ENCODE results near the gene ABI3BP. TPM values are rescaled to one million over a fixed set of nuclear protein-coding genes. Genes with fewer than 3 reads are reported as not detected.

The ABI3BP gene
- total and polyA plus RNA-seq, 4 donors: 1.9 to 4.2 (median 2.4) TPM

- TF ChIP-seq REST (IDR thresholded peaks at IDR 0.05) (no peak), FOXA2 (IDR thresholded peaks at IDR 0.05) (no peak), HNF4A (conservative IDR thresholded peaks at IDR 0.05) (no peak), SP1 (IDR thresholded peaks at IDR 0.05) (no peak), FOXA1 (IDR thresholded peaks at IDR 0.05) (no peak)
These were observed 94.5 kb downstream of the ABI3BP start (continued) for GRCh38 chr3:100898681-100899080.

DNA sequence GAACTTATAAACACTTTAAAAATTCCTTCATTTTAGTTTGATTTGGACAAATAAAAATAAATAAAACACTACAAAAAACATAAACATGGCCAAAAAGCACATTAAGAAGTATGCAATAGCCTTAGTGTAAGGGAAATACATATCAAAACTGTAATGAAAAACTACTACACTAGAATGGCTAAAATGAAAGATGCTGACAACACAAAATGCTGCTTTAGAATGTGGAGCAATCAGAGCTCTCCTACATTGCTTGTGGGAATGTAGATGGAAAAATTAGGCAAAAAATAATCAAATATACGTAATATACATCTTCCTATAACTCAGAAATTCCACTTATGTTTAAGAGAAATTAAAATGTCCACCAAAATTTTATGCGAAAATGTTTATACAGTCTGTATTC lies 96.2 kb downstream of the ABI3BP start:
- Histone ChIP-seq H3K4me1 (ENCODE audit: control insufficient read depth in 4 of 4, insufficient read depth in 4 of 4, low read length in 3 of 4) (no peaks in the 10 kb centered on the region), H3K9me3 (ENCODE audit: control insufficient read depth in 4 of 4, low read length in 3 of 4) (no peaks in the 10 kb centered on the region), H3K36me3 (ENCODE audit: control insufficient read depth in 4 of 4, insufficient read depth in 3 of 4, low read depth in 1 of 4, low read length in 3 of 4) (no peaks in the 10 kb centered on the region), H3K27ac (ENCODE audit: low read depth in 1 of 2, low read length in 2 of 2) (no peak overlapping the region), H3K4me3 (ENCODE audit: low read depth in 1 of 3, low read length in 3 of 3) (no peak overlapping the region), H3K9ac (ENCODE audit: low read depth in 1 of 2, low read length in 2 of 2) (no peak overlapping the region), H3K27me3 (ENCODE audit: control insufficient read depth in 4 of 4, insufficient read depth in 4 of 4, low read length in 3 of 4) (no peaks in the 10 kb centered on the region)
- DNase-seq (ENCODE audit: low spot score): no peak
- WGBS: 48% methylated on average over 2 of the region's 2 CpGs
- TF ChIP-seq NR2F2 (IDR thresholded peaks at IDR 0.05): no peak
- no peak for TF ChIP-seq ATF3 (IDR thresholded peaks at IDR 0.05)
- TF ChIP-seq FOXA2 (IDR thresholded peaks at IDR 0.05): no peak
- TF ChIP-seq, protein P1, sequence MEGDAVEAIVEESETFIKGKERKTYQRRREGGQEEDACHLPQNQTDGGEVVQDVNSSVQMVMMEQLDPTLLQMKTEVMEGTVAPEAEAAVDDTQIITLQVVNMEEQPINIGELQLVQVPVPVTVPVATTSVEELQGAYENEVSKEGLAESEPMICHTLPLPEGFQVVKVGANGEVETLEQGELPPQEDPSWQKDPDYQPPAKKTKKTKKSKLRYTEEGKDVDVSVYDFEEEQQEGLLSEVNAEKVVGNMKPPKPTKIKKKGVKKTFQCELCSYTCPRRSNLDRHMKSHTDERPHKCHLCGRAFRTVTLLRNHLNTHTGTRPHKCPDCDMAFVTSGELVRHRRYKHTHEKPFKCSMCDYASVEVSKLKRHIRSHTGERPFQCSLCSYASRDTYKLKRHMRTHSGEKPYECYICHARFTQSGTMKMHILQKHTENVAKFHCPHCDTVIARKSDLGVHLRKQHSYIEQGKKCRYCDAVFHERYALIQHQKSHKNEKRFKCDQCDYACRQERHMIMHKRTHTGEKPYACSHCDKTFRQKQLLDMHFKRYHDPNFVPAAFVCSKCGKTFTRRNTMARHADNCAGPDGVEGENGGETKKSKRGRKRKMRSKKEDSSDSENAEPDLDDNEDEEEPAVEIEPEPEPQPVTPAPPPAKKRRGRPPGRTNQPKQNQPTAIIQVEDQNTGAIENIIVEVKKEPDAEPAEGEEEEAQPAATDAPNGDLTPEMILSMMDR (IDR thresholded peaks at IDR 0.05; ENCODE audit: low read depth, low read length, missing input control): no peak
- no peak for TF ChIP-seq YY1 (IDR thresholded peaks at IDR 0.05)
- no peak for TF ChIP-seq REST (IDR thresholded peaks at IDR 0.05)
- no peak for TF ChIP-seq GABPA (IDR thresholded peaks at IDR 0.05 in 1 of 2, conservative IDR thresholded peaks at IDR 0.05 in 1 of 2)
- TF ChIP-seq HNF4A (conservative IDR thresholded peaks at IDR 0.05): no peak
- TF ChIP-seq EGR1 (IDR thresholded peaks at IDR 0.05; ENCODE audit: low read depth in 2 of 2): no peak
- no peak for TF ChIP-seq RAD21 (IDR thresholded peaks at IDR 0.05)
- TF ChIP-seq JUND (IDR thresholded peaks at IDR 0.05): no peak
- no peak for TF ChIP-seq SP1 (IDR thresholded peaks at IDR 0.05)
- TF ChIP-seq MAX (IDR thresholded peaks at IDR 0.05): no peak
